ENCODE results near the gene FCRL5. TPM values are rescaled to one million over a fixed set of nuclear protein-coding genes. Genes with fewer than 3 reads are reported as not detected.

Gene FCRL5
- total RNA-seq (2021), result not detected in 2 replicates
- percentile 6 among the genes with signal in this experiment for Bru-seq, nascent RNA
- percentile 2 among the genes with signal in this experiment for BruChase-seq, experiment 1, labeled RNA remaining after a 2-hour chase
- BruChase-seq, experiment 2, labeled RNA remaining after a 6-hour chase, result percentile 5 among the genes with signal in this experiment
- long read RNA-seq, result 0 reads

- POLR2A ChIA-PET (ENCODE audit: unreplicated experiment), result no interaction called here
- TF ChIP-seq CTCF (conservative IDR thresholded peaks at IDR 0.05) (no peak), EZH2 (IDR thresholded peaks at IDR 0.05; ENCODE audit: low read depth) (no peak)
- H4K20me1 ChIP-seq (ENCODE audit: insufficient read depth), result no peaks in the 10 kb centered on the region
- H3K4me3 ChIP-seq, result no peak within 1 kb of the TSS
- H3K27ac ChIP-seq, result no peak within 1 kb of the TSS
- no peaks in the 10 kb centered on the region for H3K4me1 ChIP-seq (replicated peaks; ENCODE audit: insufficient read depth)
- H2AFZ ChIP-seq, result no peak within 1 kb of the TSS
- no peaks in the 10 kb centered on the region for H3K9me3 ChIP-seq (ENCODE audit: insufficient read depth, low read depth)
- no peaks in the 10 kb centered on the region; the same call in 1 of the 2 replicates for H3K27me3 ChIP-seq (ENCODE audit: insufficient read depth, low read depth)
- H3K9me2 ChIP-seq (ENCODE audit: insufficient read depth), result no peaks in the 10 kb centered on the region
- intact Hi-C loops (cut with micrococcal nuclease; ENCODE audit: unreplicated experiment), result no loop called here
- CTCF ChIA-PET, result interaction anchor here (0.6 kb wide), 1 partner anchor 18 kb away, joined by 3 read pairs; no protein-coding TSS in a partner anchor
- BruUV-seq (replicated peaks), result no TSS peak
- no peaks in the 10 kb centered on the region for H3F3A ChIP-seq (ENCODE audit: insufficient read depth, low read depth)
- DNase-seq, result no peak
- no peak within 1 kb of the TSS for H3K4me2 ChIP-seq
- no peaks in the 10 kb centered on the region for H3K36me3 ChIP-seq (ENCODE audit: low read depth)
- H3K79me2 ChIP-seq (ENCODE audit: low read depth), result no peaks in the 10 kb centered on the region
Measured at GRCh38 chr1:157551694-157552693, at the start of gene FCRL5. Gene FCRL5 (minus strand): TSS chr1:157552515. CDS start chr1:157552362, 153 bp downstream.

GRCh38 chr1:157600236-157600635, 47.9 kb upstream of the FCRL5 start:
- no peak for DNase-seq
- Histone ChIP-seq H3K27ac (no peak overlapping the region), H4K20me1 (ENCODE audit: insufficient read depth) (no peaks in the 10 kb centered on the region), H2AFZ (no peak overlapping the region), H3K4me1 (replicated peaks; ENCODE audit: insufficient read depth) (no peaks in the 10 kb centered on the region), H3K36me3 (ENCODE audit: low read depth) (no peaks in the 10 kb centered on the region), H3K27me3 (ENCODE audit: insufficient read depth, low read depth) (peaks cover 5% of the 10 kb centered on the region; the same call in 1 of the 2 replicates), H3K9me2 (ENCODE audit: insufficient read depth) (no peaks in the 10 kb centered on the region), H3K4me3 (no peak overlapping the region), H3K4me2 (no peak overlapping the region), H3F3A (ENCODE audit: insufficient read depth, low read depth) (no peaks in the 10 kb centered on the region), H3K9me3 (ENCODE audit: insufficient read depth, low read depth) (no peaks in the 10 kb centered on the region), H3K79me2 (ENCODE audit: low read depth) (no peaks in the 10 kb centered on the region)
- intact Hi-C loops (cut with micrococcal nuclease; ENCODE audit: unreplicated experiment), result no loop called here
- ChIA-PET POLR2A (ENCODE audit: unreplicated experiment) (no interaction called here), CTCF (no interaction called here)
- TF ChIP-seq EZH2 (IDR thresholded peaks at IDR 0.05; ENCODE audit: low read depth) (no peak), CTCF (conservative IDR thresholded peaks at IDR 0.05) (no peak)
- no TSS peak for BruUV-seq (replicated peaks)

GRCh38 chr1:157597959-157598667, 45.8 kb upstream of the FCRL5 start, which contains the start of gene FCRL4:
Gene FCRL4 (minus strand): TSS chr1:157598085. CDS start chr1:157597944, 141 bp downstream.
- POLR2A ChIA-PET (ENCODE audit: unreplicated experiment), result interaction anchor here (0.6 kb wide), 1 partner anchor 65 kb away, joined by 7 read pairs; no protein-coding TSS in a partner anchor
- no TSS peak for BruUV-seq (replicated peaks)

More at GRCh38 chr1:157597959-157598667, 45.8 kb upstream of the FCRL5 start, which contains the start of gene FCRL4:
- intact Hi-C loops (cut with micrococcal nuclease; ENCODE audit: unreplicated experiment), result no loop called here
- Histone ChIP-seq H3K4me1 (replicated peaks; ENCODE audit: insufficient read depth) (no peaks in the 10 kb centered on the region), H3F3A (ENCODE audit: insufficient read depth, low read depth) (no peaks in the 10 kb centered on the region), H3K4me2 (no peak within 1 kb of the TSS), H3K36me3 (ENCODE audit: low read depth) (no peaks in the 10 kb centered on the region), H2AFZ (no peak within 1 kb of the TSS), H3K9me3 (ENCODE audit: insufficient read depth, low read depth) (no peaks in the 10 kb centered on the region), H3K79me2 (ENCODE audit: low read depth) (no peaks in the 10 kb centered on the region), H3K27ac (no peak within 1 kb of the TSS), H3K27me3 (ENCODE audit: insufficient read depth, low read depth) (peaks cover 5% of the 10 kb centered on the region; the same call in 1 of the 2 replicates), H3K9me2 (ENCODE audit: insufficient read depth) (no peaks in the 10 kb centered on the region), H4K20me1 (ENCODE audit: insufficient read depth) (no peaks in the 10 kb centered on the region), H3K4me3 (no peak within 1 kb of the TSS)
- CTCF ChIA-PET, result no interaction called here
- TF ChIP-seq EZH2 (IDR thresholded peaks at IDR 0.05; ENCODE audit: low read depth), result no peak
- TF ChIP-seq CTCF (conservative IDR thresholded peaks at IDR 0.05), result no peak
- no peak for DNase-seq
